Astrocyte (in vitro differentiated cells and primary cell): ENCODE results near the gene ZFAND5. TPM values are rescaled to one million over a fixed set of nuclear protein-coding genes. Genes with fewer than 3 reads are reported as not detected.

Source experiments
- DNase-seq: peaks from one replicate; pipeline ENCODE4 v3.0.0-alpha.2; 2010; ENCODE audit warnings: low read depth
- FAIRE-seq: peaks from 2 replicates; lab custom pipeline; 2011; peaks lifted over from hg19 to GRCh38; lab: Jason Lieb, UNC
- H2AFZ ChIP-seq: 2 replicates; pipeline ENCODE4 v1.6.0; 2012; ENCODE audit warnings: low read depth, low read length, inconsistent platforms
- H3K27ac ChIP-seq: 2 replicates; pipeline ENCODE4 v1.5.1; 2011; ENCODE audit warnings: low read depth, low read length, inconsistent platforms
- H3K27me3 ChIP-seq: 2 replicates; pipeline ENCODE4 v1.6.0; 2011; ENCODE audit warnings: low read length, inconsistent platforms; ENCODE audit not compliant: insufficient read depth
- H3K36me3 ChIP-seq: 2 replicates; pipeline ENCODE4 v1.5.1; 2011; ENCODE audit warnings: low read length, inconsistent platforms; ENCODE audit not compliant: insufficient read depth
- H3K4me1 ChIP-seq: 2 replicates; pipeline ENCODE4 v1.5.1; 2011; ENCODE audit warnings: low read length, inconsistent platforms; ENCODE audit not compliant: insufficient read depth
- H3K4me2 ChIP-seq: 2 replicates; pipeline ENCODE4 v1.6.0; 2012; ENCODE audit warnings: low read length, inconsistent platforms
- H3K4me3 ChIP-seq: 2 replicates; pipeline ENCODE4 v1.5.1; 2011; ENCODE audit warnings: low read depth, mild to moderate bottlenecking, low read length, inconsistent platforms; ENCODE audit not compliant: insufficient read depth
- H3K79me2 ChIP-seq: 2 replicates; pipeline ENCODE4 v1.6.0; 2012; ENCODE audit warnings: mild to moderate bottlenecking, low read length, inconsistent platforms; ENCODE audit not compliant: insufficient read depth
- H3K9ac ChIP-seq: 2 replicates; pipeline ENCODE4 v1.6.0; 2012; ENCODE audit warnings: mild to moderate bottlenecking, low read length, inconsistent platforms
- H3K9me3 ChIP-seq: 2 replicates; pipeline ENCODE4 v1.5.1; 2012; ENCODE audit warnings: low read depth, mild to moderate bottlenecking, low read length, inconsistent platforms; ENCODE audit not compliant: insufficient read depth
- H4K20me1 ChIP-seq: 2 replicates; pipeline ENCODE4 v1.6.0; 2012; ENCODE audit warnings: low read length, inconsistent platforms; ENCODE audit not compliant: insufficient read depth
- H3K27ac Mint-ChIP-seq: one replicate; pipeline ENCODE4 v1.8.0; 2021; ENCODE audit warnings: mild to moderate bottlenecking, mixed read lengths; ENCODE audit not compliant: unreplicated experiment
- H3K27me3 Mint-ChIP-seq: one replicate; pipeline ENCODE4 v1.8.0; 2021; ENCODE audit warnings: low read depth, mixed read lengths; ENCODE audit not compliant: unreplicated experiment
- H3K36me3 Mint-ChIP-seq: one replicate; pipeline ENCODE4 v1.8.0; 2021; ENCODE audit warnings: low read depth, mixed read lengths; ENCODE audit not compliant: unreplicated experiment
- H3K4me1 Mint-ChIP-seq: one replicate; pipeline ENCODE4 v1.8.0; 2021; ENCODE audit warnings: low read depth, mixed read lengths; ENCODE audit not compliant: unreplicated experiment
- H3K4me3 Mint-ChIP-seq: one replicate; pipeline ENCODE4 v1.8.0; 2021; ENCODE audit warnings: mild to moderate bottlenecking, moderate library complexity, mixed read lengths; ENCODE audit not compliant: unreplicated experiment
- H3K9me3 Mint-ChIP-seq: one replicate; pipeline ENCODE4 v1.8.0; 2021; ENCODE audit warnings: mild to moderate bottlenecking, mixed read lengths; ENCODE audit not compliant: unreplicated experiment
- CTCF ChIP-seq: IDR thresholded peaks from 2 replicates; pipeline ENCODE4 v1.5.1; 2011; ENCODE audit warnings: low read depth, mild to moderate bottlenecking, inconsistent platforms, low read length, moderate library complexity; ENCODE audit not compliant: insufficient read depth
- EZH2 ChIP-seq: IDR thresholded peaks from 2 replicates; pipeline ENCODE4 v1.6.1; 2012; ENCODE audit warnings: mild to moderate bottlenecking, low read length, inconsistent platforms; ENCODE audit not compliant: insufficient read depth
- total RNA-seq: library from RNA; stranded (reverse); gene quantifications from 2 replicates; pipeline ENCODE4 v1.2.1, GENCODE V29; 2021

The ZFAND5 gene
- total RNA-seq, 1 donor from 2014 or later, result 181 TPM

- no peak overlapping the region for H3K4me3 Mint-ChIP-seq
- H4K20me1 ChIP-seq, result no peaks in the 10 kb centered on the region
- FAIRE-seq (no peak), DNase-seq (peak; percentile 73)
- H3K4me1 Mint-ChIP-seq, result peaks cover 13% of the 10 kb centered on the region
- no peak overlapping the region for H3K4me2 ChIP-seq
- H3K36me3 ChIP-seq, result no peaks in the 10 kb centered on the region
- no peak overlapping the region for H3K4me3 ChIP-seq
- H3K27ac Mint-ChIP-seq, result no peak overlapping the region
- H3K36me3 Mint-ChIP-seq, result no peaks in the 10 kb centered on the region
- no peaks in the 10 kb centered on the region for H3K27me3 ChIP-seq
- no peak overlapping the region for H2AFZ ChIP-seq
- no peak overlapping the region for H3K9ac ChIP-seq
- no peaks in the 10 kb centered on the region for H3K4me1 ChIP-seq
- no peaks in the 10 kb centered on the region for H3K9me3 ChIP-seq
- no peaks in the 10 kb centered on the region for H3K9me3 Mint-ChIP-seq
- H3K79me2 ChIP-seq, result no peaks in the 10 kb centered on the region
- no peaks in the 10 kb centered on the region for H3K27me3 Mint-ChIP-seq
- no peak overlapping the region for H3K27ac ChIP-seq
- no peak for TF ChIP-seq EZH2
- no peak for TF ChIP-seq CTCF
These were observed 31.5 kb upstream of the ZFAND5 start for GRCh38 chr9:72396247-72397091.

DNA sequence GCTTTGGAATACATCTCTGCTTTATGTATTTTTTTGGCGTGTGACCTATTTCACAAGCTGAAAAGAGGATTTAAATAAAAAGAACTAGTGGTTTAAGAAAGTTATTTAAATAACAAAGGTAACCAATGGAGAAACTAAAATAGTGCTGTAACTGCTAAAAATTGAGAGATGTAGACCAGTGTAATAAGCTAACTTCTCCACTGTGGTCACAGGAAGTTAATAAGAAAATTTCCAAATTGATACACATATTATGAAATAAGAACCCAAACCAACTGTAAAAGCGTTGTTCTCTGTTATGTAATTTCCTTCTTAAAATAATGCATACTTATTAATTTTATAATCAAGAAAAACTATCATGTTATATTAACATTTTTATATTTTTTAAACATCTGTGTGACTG is 29.1 kb upstream of the ZFAND5 start:
- Histone ChIP-seq H3K9me3 (no peaks in the 10 kb centered on the region), H3K4me1 (no peaks in the 10 kb centered on the region), H3K4me2 (no peak overlapping the region), H2AFZ (no peak overlapping the region), H3K79me2 (no peaks in the 10 kb centered on the region), H3K36me3 (no peaks in the 10 kb centered on the region), H3K4me3 (no peak overlapping the region), H4K20me1 (no peaks in the 10 kb centered on the region), H3K9ac (no peak overlapping the region), H3K27ac (no peak overlapping the region), H3K27me3 (no peaks in the 10 kb centered on the region)
- Mint-ChIP-seq H3K9me3 (no peaks in the 10 kb centered on the region), H3K27ac (no peak overlapping the region), H3K4me3 (no peak overlapping the region), H3K36me3 (no peaks in the 10 kb centered on the region), H3K4me1 (peaks cover 13% of the 10 kb centered on the region), H3K27me3 (no peaks in the 10 kb centered on the region)
- no peak for FAIRE-seq
- no peak for TF ChIP-seq EZH2
- TF ChIP-seq CTCF, result no peak
- no peak for DNase-seq

GRCh38 chr9:72390907-72391306 is 25.9 kb upstream of the ZFAND5 start:
- TF ChIP-seq CTCF (no peak), EZH2 (no peak)
- no peak overlapping the region for H3K27ac ChIP-seq
- H3K27ac Mint-ChIP-seq, result no peak overlapping the region
- DNase-seq (no peak), FAIRE-seq (no peak)
- no peak overlapping the region for H2AFZ ChIP-seq
- H3K9me3 Mint-ChIP-seq, result no peaks in the 10 kb centered on the region
- no peaks in the 10 kb centered on the region for H3K27me3 ChIP-seq
- no peaks in the 10 kb centered on the region for H3K79me2 ChIP-seq
- H3K27me3 Mint-ChIP-seq, result no peaks in the 10 kb centered on the region
- H3K9me3 ChIP-seq, result no peaks in the 10 kb centered on the region
- H3K4me3 Mint-ChIP-seq, result no peak overlapping the region
- peaks cover 1% of the 10 kb centered on the region for H3K4me1 Mint-ChIP-seq
- H3K4me3 ChIP-seq, result no peak overlapping the region
- no peak overlapping the region for H3K9ac ChIP-seq
- H3K36me3 Mint-ChIP-seq, result no peaks in the 10 kb centered on the region
- no peak overlapping the region for H3K4me2 ChIP-seq
- no peaks in the 10 kb centered on the region for H4K20me1 ChIP-seq
- no peaks in the 10 kb centered on the region for H3K4me1 ChIP-seq
- H3K36me3 ChIP-seq, result no peaks in the 10 kb centered on the region
